Smooth muscle cell (in vitro differentiated cells): ENCODE results near the gene PTGR3. TPM values are rescaled to one million over a fixed set of nuclear protein-coding genes. Genes with fewer than 3 reads are reported as not detected.

ENCODE experiments used
- DNase-seq: peaks from one replicate; lab custom pipeline; 2025; ENCODE audit not compliant: unreplicated experiment; lab: John Stamatoyannopoulos, UW
- H2AFZ ChIP-seq: fragments of 200-600 bp; sonication (generic); 2 replicates; pipeline ENCODE4 v1.6.0; 2016; ENCODE audit warnings: antibody characterized with exemption, low read depth, mild to moderate bottlenecking
- H3F3A ChIP-seq: fragments of 200-600 bp; sonication (generic); 2 replicates; pipeline ENCODE4 v1.6.0; 2017; ENCODE audit warnings: antibody characterized with exemption, low read depth
- H3K27ac ChIP-seq: fragments of 200-600 bp; sonication (generic); 2 replicates; pipeline ENCODE4 v1.5.1; 2016; ENCODE audit warnings: low read depth, mild to moderate bottlenecking
- H3K27me3 ChIP-seq: fragments of 200-600 bp; sonication (generic); 2 replicates; pipeline ENCODE4 v1.6.1; 2016; ENCODE audit warnings: low read depth, mild to moderate bottlenecking
- H3K36me3 ChIP-seq: fragments of 200-600 bp; sonication (generic); 2 replicates; pipeline ENCODE4 v1.5.1; 2016; ENCODE audit warnings: low read depth
- H3K4me1 ChIP-seq: fragments of 200-600 bp; sonication (generic); 2 replicates; pipeline ENCODE4 v1.5.1; 2016; ENCODE audit warnings: low read depth
- H3K4me2 ChIP-seq: fragments of 200-600 bp; sonication (generic); 2 replicates; pipeline ENCODE4 v1.6.0; 2016; ENCODE audit warnings: mild to moderate bottlenecking
- H3K4me3 ChIP-seq: fragments of 200-600 bp; sonication (generic); 2 replicates; pipeline ENCODE4 v1.5.1; 2016; ENCODE audit warnings: mild to moderate bottlenecking
- H3K79me2 ChIP-seq: fragments of 200-600 bp; sonication (generic); 2 replicates; pipeline ENCODE4 v1.6.0; 2016; ENCODE audit warnings: low read depth, mild to moderate bottlenecking
- H3K9ac ChIP-seq: fragments of 200-600 bp; sonication (generic); 2 replicates; pipeline ENCODE4 v1.6.0; 2016; ENCODE audit warnings: low read depth
- H3K9me3 ChIP-seq: fragments of 200-600 bp; sonication (generic); replicated peaks from 2 replicates; pipeline ENCODE4 v1.5.1; 2016; ENCODE audit warnings: low read depth
- H4K20me1 ChIP-seq: fragments of 200-600 bp; sonication (generic); 2 replicates; pipeline ENCODE4 v1.6.0; 2016; ENCODE audit warnings: low read depth
- WGBS: methylation state at CpG from one replicate; pipeline ENCODE4 v1.1.7; 2016; ENCODE audit warnings: low lambda C conversion rate; 5-methylcytosine and 5-hydroxymethylcytosine counted together
- polyA plus RNA-seq: library from polyadenylated mRNA; unstranded; fragments of >200 nt; fragmentation: Nextera tagmentation; extraction: Ambion mirVana; gene quantifications from 2 replicates; pipeline ENCODE4 v1.2.1, GENCODE V29; 2016
- total RNA-seq: library from RNA; depleted of rRNA; stranded (reverse); fragments of >200 nt; gene quantifications from 2 replicates; pipeline ENCODE4 v1.2.3, GENCODE V29; 2014
- TF ChIP-seq, protein P1 (sequence below): fragments of 200-600 bp; sonication (generic); IDR thresholded peaks from 2 replicates; pipeline ENCODE4 v1.5.1; 2017; ENCODE audit warnings: borderline replicate concordance, mild to moderate bottlenecking, antibody characterized with exemption; ENCODE audit not compliant: insufficient read depth, poor library complexity, severe bottlenecking

Gene PTGR3
- total and polyA plus RNA-seq, 2 experiments from 2014 or later, result 29.6 to 35.0 TPM

DNA sequence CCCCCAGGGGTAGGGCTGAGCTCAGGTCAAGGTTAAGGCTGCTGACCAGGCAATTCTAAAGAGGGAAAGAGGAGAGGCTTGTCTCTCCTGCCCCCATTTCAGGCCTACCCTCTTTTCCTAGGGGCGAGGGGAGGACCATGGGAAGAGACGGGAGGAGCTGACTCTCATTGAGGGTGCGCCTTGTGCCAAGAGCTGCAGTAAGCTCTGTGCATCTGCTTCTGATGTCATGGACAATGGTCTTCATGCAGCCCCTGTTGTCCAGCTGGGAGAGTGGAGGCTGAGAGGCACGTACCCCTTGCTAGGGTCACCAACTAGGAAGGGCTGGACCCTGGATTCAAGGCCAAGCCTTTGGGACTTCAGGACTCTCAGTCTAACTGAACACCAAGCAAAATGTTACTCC is 45.2 kb downstream of the PTGR3 start:
- Histone ChIP-seq H3K27me3 (peaks cover 2% of the 10 kb centered on the region), H3K9me3 (no peaks in the 10 kb centered on the region), H3K9ac (no peak overlapping the region), H3K4me1 (peaks cover 6% of the 10 kb centered on the region), H3F3A (no peaks in the 10 kb centered on the region), H3K36me3 (no peaks in the 10 kb centered on the region), H3K4me2 (no peak overlapping the region), H4K20me1 (no peaks in the 10 kb centered on the region), H3K27ac (no peak overlapping the region), H3K4me3 (no peak overlapping the region), H2AFZ (no peak overlapping the region), H3K79me2 (no peaks in the 10 kb centered on the region)
- TF ChIP-seq, protein P1, sequence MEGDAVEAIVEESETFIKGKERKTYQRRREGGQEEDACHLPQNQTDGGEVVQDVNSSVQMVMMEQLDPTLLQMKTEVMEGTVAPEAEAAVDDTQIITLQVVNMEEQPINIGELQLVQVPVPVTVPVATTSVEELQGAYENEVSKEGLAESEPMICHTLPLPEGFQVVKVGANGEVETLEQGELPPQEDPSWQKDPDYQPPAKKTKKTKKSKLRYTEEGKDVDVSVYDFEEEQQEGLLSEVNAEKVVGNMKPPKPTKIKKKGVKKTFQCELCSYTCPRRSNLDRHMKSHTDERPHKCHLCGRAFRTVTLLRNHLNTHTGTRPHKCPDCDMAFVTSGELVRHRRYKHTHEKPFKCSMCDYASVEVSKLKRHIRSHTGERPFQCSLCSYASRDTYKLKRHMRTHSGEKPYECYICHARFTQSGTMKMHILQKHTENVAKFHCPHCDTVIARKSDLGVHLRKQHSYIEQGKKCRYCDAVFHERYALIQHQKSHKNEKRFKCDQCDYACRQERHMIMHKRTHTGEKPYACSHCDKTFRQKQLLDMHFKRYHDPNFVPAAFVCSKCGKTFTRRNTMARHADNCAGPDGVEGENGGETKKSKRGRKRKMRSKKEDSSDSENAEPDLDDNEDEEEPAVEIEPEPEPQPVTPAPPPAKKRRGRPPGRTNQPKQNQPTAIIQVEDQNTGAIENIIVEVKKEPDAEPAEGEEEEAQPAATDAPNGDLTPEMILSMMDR, result no peak
- WGBS, result 86% methylated on average over 4 of the region's 4 CpGs
- DNase-seq, result no peak

DNA sequence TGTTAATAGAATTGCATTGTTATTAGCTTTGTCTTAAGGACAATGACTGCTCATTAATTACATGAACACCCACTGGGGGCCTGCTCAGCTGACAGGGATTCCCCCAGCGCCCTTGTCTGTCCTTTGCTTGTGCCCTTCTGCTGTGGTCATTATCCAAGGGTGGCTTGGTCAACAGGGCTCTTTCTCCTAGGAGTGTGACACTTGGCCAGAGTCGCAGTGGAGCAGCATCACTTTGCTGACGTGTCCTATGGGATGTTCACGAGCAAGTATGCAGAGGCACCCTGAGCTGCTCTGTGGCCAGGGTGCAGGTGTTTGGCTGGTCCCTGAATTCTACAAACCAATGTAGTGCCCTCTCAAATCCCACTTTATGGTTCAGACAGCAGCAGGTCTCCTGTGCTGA is 46.0 kb downstream of the PTGR3 start:
- Histone ChIP-seq H3K9me3 (no peaks in the 10 kb centered on the region), H3K79me2 (no peaks in the 10 kb centered on the region), H2AFZ (no peak overlapping the region), H3K4me2 (no peak overlapping the region), H3F3A (no peaks in the 10 kb centered on the region), H4K20me1 (no peaks in the 10 kb centered on the region), H3K4me1 (peaks cover 6% of the 10 kb centered on the region), H3K36me3 (no peaks in the 10 kb centered on the region), H3K27ac (no peak overlapping the region), H3K4me3 (no peak overlapping the region), H3K9ac (no peak overlapping the region), H3K27me3 (peaks cover 2% of the 10 kb centered on the region)
- TF ChIP-seq, protein P1, result no peak
- no peak for DNase-seq
- 92% methylated on average over 4 of the region's 4 CpGs for WGBS

DNA sequence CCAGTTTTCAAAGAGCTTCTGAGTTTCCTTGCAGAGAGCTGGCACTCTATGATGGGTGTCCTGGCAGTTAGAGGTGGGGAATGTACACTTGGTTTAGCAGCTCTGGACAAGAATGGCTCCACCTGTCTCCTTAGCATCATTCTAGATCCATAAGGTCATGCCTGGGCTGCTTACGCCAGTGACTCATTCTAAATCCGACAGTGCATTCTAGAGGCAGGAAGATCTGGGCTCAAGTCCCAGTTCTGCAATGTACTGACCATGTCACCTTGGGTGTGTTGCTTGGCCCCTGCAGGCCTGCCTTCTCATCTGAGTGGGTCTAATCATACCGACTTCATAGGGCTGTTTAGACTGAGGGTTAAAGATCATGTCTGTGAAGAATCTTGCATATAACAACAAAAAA is 46.5 kb downstream of the PTGR3 start:
- DNase-seq, result no peak
- H2AFZ ChIP-seq, result no peak overlapping the region
- WGBS, result 80% methylated on average over 3 of the region's 3 CpGs
- peaks cover 6% of the 10 kb centered on the region for H3K4me1 ChIP-seq
- no peaks in the 10 kb centered on the region for H3F3A ChIP-seq
- no peaks in the 10 kb centered on the region for H4K20me1 ChIP-seq
- H3K27ac ChIP-seq, result no peak overlapping the region
- H3K79me2 ChIP-seq, result no peaks in the 10 kb centered on the region
- TF ChIP-seq, protein P1, result no peak
- H3K27me3 ChIP-seq, result peaks cover 2% of the 10 kb centered on the region
- H3K4me3 ChIP-seq, result no peak overlapping the region
- no peak overlapping the region for H3K9ac ChIP-seq
- no peaks in the 10 kb centered on the region for H3K36me3 ChIP-seq
- H3K9me3 ChIP-seq, result no peaks in the 10 kb centered on the region
- no peak overlapping the region for H3K4me2 ChIP-seq

DNA sequence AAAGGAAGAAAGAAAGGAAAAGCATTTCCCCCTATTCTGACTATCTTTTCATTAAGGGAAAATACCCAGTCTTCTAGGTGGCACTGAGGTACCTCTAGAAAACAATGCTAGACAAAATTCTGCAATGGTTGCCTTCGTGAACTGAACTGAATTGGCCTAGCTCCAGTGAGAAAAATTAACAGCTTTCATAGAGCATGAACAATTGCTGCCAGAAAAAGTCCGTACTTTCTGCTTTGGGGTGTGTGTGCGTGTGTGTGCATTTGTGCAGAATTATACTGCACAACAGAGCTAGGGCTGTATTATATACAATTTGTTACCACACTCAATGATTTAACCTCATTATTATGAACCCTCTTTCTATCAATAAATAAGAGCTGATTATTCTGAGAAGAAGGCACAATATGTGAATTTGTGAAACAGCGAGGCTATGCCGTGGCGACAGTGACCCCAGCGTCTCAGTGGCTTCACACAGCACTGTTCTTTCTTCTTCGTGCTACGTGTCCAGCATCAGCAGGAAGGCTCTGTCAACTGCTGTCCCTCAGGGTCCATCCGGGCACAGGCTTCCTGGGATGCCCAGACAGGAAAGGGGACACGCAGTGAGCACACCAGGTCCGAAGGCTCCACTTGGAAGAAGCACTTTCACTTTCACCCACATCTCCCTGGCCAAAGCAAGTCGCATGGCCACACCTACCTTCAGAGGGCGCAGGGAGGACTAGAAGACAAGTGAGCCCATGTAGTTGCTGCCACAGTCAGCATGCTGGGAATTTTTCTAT is 47.5 kb downstream of the PTGR3 start:
- Histone ChIP-seq H3K9me3 (no peaks in the 10 kb centered on the region), H3K4me3 (no peak overlapping the region), H3K27ac (no peak overlapping the region), H3F3A (no peaks in the 10 kb centered on the region), H3K9ac (no peak overlapping the region), H3K4me1 (peaks cover 6% of the 10 kb centered on the region), H3K27me3 (peaks cover 2% of the 10 kb centered on the region), H3K79me2 (no peaks in the 10 kb centered on the region), H2AFZ (no peak overlapping the region), H4K20me1 (no peaks in the 10 kb centered on the region), H3K36me3 (no peaks in the 10 kb centered on the region), H3K4me2 (no peak overlapping the region)
- DNase-seq, result no peak
- TF ChIP-seq, protein P1, result no peak
- whole genome bisulfite sequencing, result 94% methylated on average over 14 of the region's 14 CpGs
